Endothelial cell of umbilical vein (primary cell): ENCODE results near the gene TMUB2. TPM values are rescaled to one million over a fixed set of nuclear protein-coding genes. Genes with fewer than 3 reads are reported as not detected.

Source experiments
- BruUV-seq: library from RNA; stranded (reverse); fragments of 400-500 nt; replicated peaks from 2 replicates; lab custom pipeline; 2021; lab: Mats Ljungman, UMichigan
- CTCF ChIA-PET: fragments of 300-600, 350-600 bp; sonication (Branson Sonifier 250); formaldehyde crosslinking; loops from one replicate; lab custom pipeline; 2021; ENCODE audit warnings: antibody characterized with exemption, inconsistent platforms; lab: Charles Lee
- POLR2A ChIA-PET: fragments of 300-600, 350-600 bp; sonication (Branson Sonifier 250); formaldehyde crosslinking; loops from one replicate; lab custom pipeline; 2021; ENCODE audit warnings: antibody characterized with exemption, inconsistent platforms; lab: Charles Lee
- DNase-seq: peaks from one replicate; pipeline ENCODE4 v3.0.0-alpha.2; 2011; ENCODE audit warnings: low read depth, low spot score
- FAIRE-seq: peaks from 2 replicates; lab custom pipeline; 2011; peaks lifted over from hg19 to GRCh38; lab: Jason Lieb, UNC
- H2AFZ ChIP-seq: 2 replicates; pipeline ENCODE4 v1.6.0; 2012; ENCODE audit warnings: low read depth, low read length, control low read depth, inconsistent platforms
- H3K27ac ChIP-seq: 2 replicates; pipeline ENCODE4 v1.5.1; 2011; ENCODE audit warnings: low read depth, mild to moderate bottlenecking, control low read depth, low read length, moderate library complexity; ENCODE audit not compliant: insufficient read depth
- H3K27me3 ChIP-seq, 2 experiments: 2 replicates each; pipeline versions ENCODE4 v1.6.0 to v1.6.1; 2011; ENCODE audit warnings: low read length in 2 of 2, mixed read lengths in 1 of 2; ENCODE audit not compliant: control insufficient read depth in 2 of 2, insufficient read depth in 2 of 2
- H3K36me3 ChIP-seq, 2 experiments: 2 replicates in 1 of 2; 3 replicates in 1 of 2; pipeline ENCODE4 v1.5.1; 2011; ENCODE audit warnings: low read length in 2 of 2, mild to moderate bottlenecking in 1 of 2, moderate library complexity in 1 of 2; ENCODE audit not compliant: control insufficient read depth in 2 of 2, insufficient read depth in 2 of 2; ENCODE audit errors: extremely low read depth in 1 of 2
- H3K4me1 ChIP-seq: 3 replicates; pipeline ENCODE4 v1.5.1; 2011; ENCODE audit warnings: mild to moderate bottlenecking, low read length; ENCODE audit not compliant: control insufficient read depth, insufficient read depth; ENCODE audit errors: extremely low read depth
- H3K4me2 ChIP-seq: 2 replicates; pipeline ENCODE4 v1.6.1; 2011; ENCODE audit warnings: low read length, control low read depth, mixed read lengths; ENCODE audit not compliant: insufficient read depth
- H3K4me3 ChIP-seq, 3 experiments: fragments of 200-600 bp in 1 of 3; sonication (generic), shearing (Covaris generic) in 1 of 3; replicated peaks in 1 of 3; 2 replicates each; pipeline ENCODE4 v1.5.1; 2011 to 2016; ENCODE audit warnings: control low read depth in 3 of 3, low read length in 3 of 3, mild to moderate bottlenecking in 2 of 3, inconsistent platforms in 1 of 3, low read depth in 1 of 3, moderate library complexity in 1 of 3; ENCODE audit not compliant: insufficient read depth in 1 of 3
- H3K79me2 ChIP-seq: 2 replicates; pipeline ENCODE4 v1.6.0; 2012; ENCODE audit warnings: low read length, inconsistent platforms; ENCODE audit not compliant: control insufficient read depth, insufficient read depth
- H3K9ac ChIP-seq: replicated peaks from 2 replicates; pipeline ENCODE3; 2011; ENCODE audit warnings: low read length, control low read depth; ENCODE audit not compliant: insufficient read depth; ENCODE audit errors: extremely low read depth
- H3K9me1 ChIP-seq: replicated peaks from 3 replicates; pipeline ENCODE4 v1.6.0; 2011; ENCODE audit warnings: mild to moderate bottlenecking, low read length; ENCODE audit not compliant: control insufficient read depth, insufficient read depth; ENCODE audit errors: extremely low read depth
- H3K9me3 ChIP-seq: replicated peaks from 2 replicates; pipeline ENCODE4 v1.5.1; 2012; ENCODE audit warnings: low read length, inconsistent platforms; ENCODE audit not compliant: control insufficient read depth, insufficient read depth
- H4K20me1 ChIP-seq: replicated peaks from 2 replicates; pipeline ENCODE3; 2011; ENCODE audit warnings: mild to moderate bottlenecking, low read length; ENCODE audit not compliant: control insufficient read depth, insufficient read depth; ENCODE audit errors: extremely low read depth
- EZH2 ChIP-seq: IDR thresholded peaks from 2 replicates; pipeline ENCODE4 v1.6.1; 2012; ENCODE audit warnings: borderline replicate concordance, low read depth, mild to moderate bottlenecking, moderate library complexity, low read length, inconsistent platforms; ENCODE audit not compliant: severe bottlenecking
- FOS ChIP-seq: IDR thresholded peaks from 2 replicates; pipeline ENCODE4 v1.6.1; 2011; ENCODE audit warnings: mild to moderate bottlenecking, low read length, moderate library complexity, borderline replicate concordance; ENCODE audit not compliant: insufficient read depth
- GATA2 ChIP-seq: IDR thresholded peaks from 2 replicates; pipeline ENCODE4 v1.7.0; 2011; ENCODE audit warnings: low read depth, mild to moderate bottlenecking, moderate library complexity, mixed read lengths, low read length; ENCODE audit not compliant: insufficient read length, insufficient read depth
- JUN ChIP-seq: IDR thresholded peaks from 2 replicates; pipeline ENCODE4 v1.6.1; 2011; ENCODE audit warnings: borderline replicate concordance, low read depth; ENCODE audit not compliant: insufficient read length, insufficient read depth
- MYC ChIP-seq: IDR thresholded peaks from one replicate; pipeline ENCODE4 v1.6.1; 2011; ENCODE audit warnings: mild to moderate bottlenecking, low read depth, low read length
- POLR2A ChIP-seq: IDR thresholded peaks from 2 replicates; pipeline ENCODE4 v1.6.1; 2012; ENCODE audit warnings: low read depth, mild to moderate bottlenecking, control low read depth, low read length
- POLR2AphosphoS5 ChIP-seq: IDR thresholded peaks from 2 replicates; pipeline ENCODE4 v1.6.1; 2012; ENCODE audit warnings: low read depth, mild to moderate bottlenecking, control low read depth, low read length, moderate library complexity; ENCODE audit not compliant: insufficient read depth
- dilution Hi-C: fragments of 300-500 bp; cut with MboI; formaldehyde crosslinking; loops from one replicate; pipeline ENCODE4 v1.15.0; 2019; ENCODE audit warnings: low sequenced_read_pairs; ENCODE audit not compliant: extremely low pct_ligation_motif_present
- intact Hi-C: fragments of 100-400 bp; cut with micrococcal nuclease; formaldehyde crosslinking; loops from one replicate; pipeline ENCODE4 v1.10.0; 2022
- polyA plus RNA-seq, 4 experiments: library from polyadenylated mRNA; depleted of rRNA in 3 of 4; stranded (reverse) in 3 of 4; unstranded in 1 of 4; fragments of >200 nt; gene quantifications; 2 replicates each; pipeline versions ENCODE4 v1.2.1 to v1.2.3, GENCODE V29; 2011 to 2012; ENCODE audit warnings: missing spikeins in 1 of 4
- total RNA-seq: library from RNA; stranded (reverse); gene quantifications from 2 replicates; pipeline ENCODE4 v1.2.3, GENCODE V29; 2021
- TF ChIP-seq, protein P1 (sequence below): IDR thresholded peaks from 2 replicates; pipeline ENCODE4 v1.6.1; 2011; ENCODE audit not compliant: insufficient read depth, insufficient read length
- TF ChIP-seq, protein P2 (sequence below), 2 donors: IDR thresholded peaks; 1 replicate in 1 of 2; 2 replicates in 1 of 2; pipeline ENCODE4 v1.5.1; 2011; ENCODE audit warnings: low read length in 2 of 2, mild to moderate bottlenecking in 2 of 2, moderate library complexity in 2 of 2, control low read depth in 1 of 2, inconsistent platforms in 1 of 2, low read depth in 1 of 2; ENCODE audit not compliant: insufficient read depth in 1 of 2; ENCODE audit errors: extremely low read depth in 1 of 2

Gene TMUB2
- total and polyA plus RNA-seq, 2 donors (not counting 3 experiments of a cell fraction or from before 2014, with no cell fraction given): 43.6 to 72.5 TPM

DNA sequence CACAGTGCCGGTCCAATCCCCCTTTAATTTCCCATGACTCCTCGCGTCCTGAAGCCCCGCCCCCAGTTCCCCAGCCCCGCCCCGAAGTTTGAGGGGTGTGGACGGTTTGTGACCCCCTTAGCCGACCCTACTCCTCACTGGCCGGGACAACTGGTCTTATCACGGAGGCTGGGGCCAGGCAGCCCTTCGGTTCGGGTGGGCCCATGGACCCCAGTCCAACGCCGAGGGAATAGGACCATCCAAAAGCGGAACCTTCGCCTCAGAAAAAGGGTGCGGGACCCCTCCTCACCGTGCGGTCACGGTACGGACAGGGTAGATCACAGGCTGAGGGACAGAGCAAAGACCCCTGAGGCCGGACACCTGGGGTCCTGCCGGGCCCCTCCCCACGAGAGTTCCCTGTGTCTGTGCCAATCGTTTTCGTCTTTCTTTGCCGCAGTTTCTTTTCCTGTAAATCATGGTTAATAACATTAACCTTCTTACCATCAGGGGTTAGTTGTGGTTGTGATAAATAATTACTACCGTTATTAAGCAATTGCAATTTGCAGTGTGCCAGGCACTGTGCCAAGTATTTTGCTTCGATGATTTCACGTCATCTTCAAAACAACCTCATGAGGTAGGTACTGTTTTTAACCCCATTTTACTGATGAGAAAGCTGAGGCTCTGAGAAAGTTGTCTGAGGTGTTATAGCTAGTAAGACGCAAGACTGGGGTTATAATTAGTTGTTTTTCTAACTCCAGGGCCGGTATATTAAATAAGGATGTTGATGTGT, 543 bp downstream of the TMUB2 start:
- BruUV-seq: TSS peak; percentile 64
- Histone ChIP-seq H4K20me1 (no peaks in the 10 kb centered on the region), H3K79me2 (peaks cover 38% of the 10 kb centered on the region), H3K9ac (peak overlapping the region; percentile 95), H3K4me1 (peaks cover 13% of the 10 kb centered on the region), H3K27me3 (no peaks in the 10 kb centered on the region), H2AFZ (peak overlapping the region; percentile 87), H3K4me3 (peak overlapping the region; percentile 82 to 96 (median 94)), H3K27ac (peak overlapping the region; percentile 92), H3K9me1 (no peaks in the 10 kb centered on the region), H3K36me3 (peaks cover under 1 to 15% of the 10 kb centered on the region in 2 experiments), H3K4me2 (peak overlapping the region; percentile 97), H3K9me3 (no peaks in the 10 kb centered on the region)
- dilution Hi-C loops (no loop called here), intact Hi-C loops (loop anchor here (1.0 to 5.0 kb wide), 2 partner anchors 11 to 115 kb away; partner anchors contain the start of gene G6PC3)
- peak; percentile 34 for DNase-seq
- no peak for TF ChIP-seq POLR2AphosphoS5
- peak; percentile 65 for TF ChIP-seq POLR2A
- ChIA-PET CTCF (interaction anchor here (0.7 to 2.5 kb wide), 7 partner anchors 11 to 158 kb away, joined by 3 to 17 read pairs (median 7); partner anchors contain the start of genes ATXN7L3 and UBTF), POLR2A (interaction anchor here (0.7 kb wide), 1 partner anchor 158 kb away, joined by 3 read pairs; the partner anchor contains the start of gene GRN)
- FAIRE-seq: no peak

DNA sequence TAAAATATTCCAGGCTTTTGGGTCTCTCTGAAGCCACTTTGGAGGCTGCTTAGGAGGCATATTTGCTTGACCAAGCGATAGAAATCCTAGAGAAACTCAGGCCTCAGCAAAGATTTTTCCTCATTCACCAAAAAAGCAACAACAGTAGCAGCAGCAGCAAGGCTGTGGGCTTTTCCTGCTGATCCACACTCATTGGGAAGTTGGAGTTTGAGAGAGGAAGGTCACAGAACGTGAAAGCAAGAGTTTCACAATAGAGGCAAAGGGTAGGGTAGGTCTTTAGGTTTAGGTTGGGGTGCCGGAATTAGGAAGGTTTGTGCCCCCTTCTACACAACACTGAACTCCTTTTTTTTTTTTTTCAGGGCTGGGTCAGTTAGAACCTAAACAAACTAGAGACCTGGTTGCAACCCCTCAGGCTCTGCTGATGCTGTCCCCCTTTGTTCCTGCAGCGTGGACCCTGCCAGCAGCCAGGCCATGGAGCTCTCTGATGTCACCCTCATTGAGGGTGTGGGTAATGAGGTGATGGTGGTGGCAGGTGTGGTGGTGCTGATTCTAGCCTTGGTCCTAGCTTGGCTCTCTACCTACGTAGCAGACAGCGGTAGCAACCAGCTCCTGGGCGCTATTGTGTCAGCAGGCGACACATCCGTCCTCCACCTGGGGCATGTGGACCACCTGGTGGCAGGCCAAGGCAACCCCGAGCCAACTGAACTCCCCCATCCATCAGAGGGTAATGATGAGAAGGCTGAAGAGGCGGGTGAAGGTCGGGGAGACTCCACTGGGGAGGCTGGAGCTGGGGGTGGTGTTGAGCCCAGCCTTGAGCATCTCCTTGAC, 2.0 kb downstream of the TMUB2 start:
- Histone ChIP-seq H3K27me3 (no peaks in the 10 kb centered on the region), H3K9me3 (no peaks in the 10 kb centered on the region), H3K4me2 (no peak overlapping the region), H3K4me1 (peaks cover 13% of the 10 kb centered on the region), H3K79me2 (peaks cover 33% of the 10 kb centered on the region), H2AFZ (no peak overlapping the region), H4K20me1 (no peaks in the 10 kb centered on the region), H3K9ac (no peak overlapping the region), H3K9me1 (no peaks in the 10 kb centered on the region), H3K4me3 (no peak overlapping the region), H3K36me3 (peaks cover 0 to 19% of the 10 kb centered on the region in 2 experiments), H3K27ac (no peak overlapping the region)
- ChIA-PET CTCF (no interaction called here), POLR2A (no interaction called here)
- BruUV-seq: no TSS peak
- no peak for TF ChIP-seq FOS
- TF ChIP-seq, protein P1, sequence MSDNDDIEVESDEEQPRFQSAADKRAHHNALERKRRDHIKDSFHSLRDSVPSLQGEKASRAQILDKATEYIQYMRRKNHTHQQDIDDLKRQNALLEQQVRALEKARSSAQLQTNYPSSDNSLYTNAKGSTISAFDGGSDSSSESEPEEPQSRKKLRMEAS: no peak
- no peak for TF ChIP-seq JUN
- TF ChIP-seq, protein P2, sequence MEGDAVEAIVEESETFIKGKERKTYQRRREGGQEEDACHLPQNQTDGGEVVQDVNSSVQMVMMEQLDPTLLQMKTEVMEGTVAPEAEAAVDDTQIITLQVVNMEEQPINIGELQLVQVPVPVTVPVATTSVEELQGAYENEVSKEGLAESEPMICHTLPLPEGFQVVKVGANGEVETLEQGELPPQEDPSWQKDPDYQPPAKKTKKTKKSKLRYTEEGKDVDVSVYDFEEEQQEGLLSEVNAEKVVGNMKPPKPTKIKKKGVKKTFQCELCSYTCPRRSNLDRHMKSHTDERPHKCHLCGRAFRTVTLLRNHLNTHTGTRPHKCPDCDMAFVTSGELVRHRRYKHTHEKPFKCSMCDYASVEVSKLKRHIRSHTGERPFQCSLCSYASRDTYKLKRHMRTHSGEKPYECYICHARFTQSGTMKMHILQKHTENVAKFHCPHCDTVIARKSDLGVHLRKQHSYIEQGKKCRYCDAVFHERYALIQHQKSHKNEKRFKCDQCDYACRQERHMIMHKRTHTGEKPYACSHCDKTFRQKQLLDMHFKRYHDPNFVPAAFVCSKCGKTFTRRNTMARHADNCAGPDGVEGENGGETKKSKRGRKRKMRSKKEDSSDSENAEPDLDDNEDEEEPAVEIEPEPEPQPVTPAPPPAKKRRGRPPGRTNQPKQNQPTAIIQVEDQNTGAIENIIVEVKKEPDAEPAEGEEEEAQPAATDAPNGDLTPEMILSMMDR (IDR thresholded peaks at IDR 0.05; ENCODE audit: extremely low read depth in 1 of 2, insufficient read depth in 1 of 2, low read depth in 1 of 2, low read length in 2 of 2): no peak
- TF ChIP-seq POLR2AphosphoS5: no peak
- TF ChIP-seq GATA2: no peak
- TF ChIP-seq POLR2A: no peak
- TF ChIP-seq EZH2: no peak
- no peak for TF ChIP-seq MYC
- DNase-seq (no peak), FAIRE-seq (no peak)
- intact Hi-C loops (loop anchor here (5.0 kb wide), 1 partner anchor 116 kb away; the partner anchor contains the start of gene G6PC3), dilution Hi-C loops (no loop called here)
